ENCODE measurements around the gene TULP3. TPM values are rescaled to one million over a fixed set of nuclear protein-coding genes. Genes with fewer than 3 reads are reported as not detected.
A peak's percentile ranks its signal among the peaks of the same experiment; 100 is the strongest.

TULP3 gene
- total and polyA plus RNA-seq, 7 donors = 3.9 to 9.1 (median 7.1) TPM

- Histone ChIP-seq H3K9me3 (no peaks in the 10 kb centered on the region), H3K4me3 (peak within 1 kb of the TSS; percentile 76), H3K4me1 (peaks cover 17% of the 10 kb centered on the region), H3K36me3 (ENCODE audit: insufficient read depth in 1 of 2, low read depth in 1 of 2) (peaks cover 0 to 6% of the 10 kb centered on the region in 2 donors), H3K27me3 (ENCODE audit: insufficient read depth in 3 of 3, low read length in 2 of 3) (no peaks in the 10 kb centered on the region), H3K27ac (peak within 1 kb of the TSS; percentile 85)
- 0 to 2% methylated on average over 16 to 37 of the region's 50 CpGs; no CpG with 5 or more reads in 1 of the 3 donors for WGBS, 3 donors
- no peak for TF ChIP-seq CTCF (IDR thresholded peaks at IDR 0.05)
- ATAC-seq (peak; percentile 29 to 48 (median 32)), DNase-seq (peak; percentile 73 to 80)
- intact Hi-C loops (cut with DNase I) = loop anchor here in 1 of 2 donors (2.0 kb wide), 1 partner anchor 74 kb away; no protein-coding TSS in a partner anchor
Observed at GRCh38 chr12:2959192-2959504, 68.5 kb downstream of the TULP3 start, which contains the start of gene TEAD4. TEAD4 (plus strand) TSS chr12:2959397.

DNA sequence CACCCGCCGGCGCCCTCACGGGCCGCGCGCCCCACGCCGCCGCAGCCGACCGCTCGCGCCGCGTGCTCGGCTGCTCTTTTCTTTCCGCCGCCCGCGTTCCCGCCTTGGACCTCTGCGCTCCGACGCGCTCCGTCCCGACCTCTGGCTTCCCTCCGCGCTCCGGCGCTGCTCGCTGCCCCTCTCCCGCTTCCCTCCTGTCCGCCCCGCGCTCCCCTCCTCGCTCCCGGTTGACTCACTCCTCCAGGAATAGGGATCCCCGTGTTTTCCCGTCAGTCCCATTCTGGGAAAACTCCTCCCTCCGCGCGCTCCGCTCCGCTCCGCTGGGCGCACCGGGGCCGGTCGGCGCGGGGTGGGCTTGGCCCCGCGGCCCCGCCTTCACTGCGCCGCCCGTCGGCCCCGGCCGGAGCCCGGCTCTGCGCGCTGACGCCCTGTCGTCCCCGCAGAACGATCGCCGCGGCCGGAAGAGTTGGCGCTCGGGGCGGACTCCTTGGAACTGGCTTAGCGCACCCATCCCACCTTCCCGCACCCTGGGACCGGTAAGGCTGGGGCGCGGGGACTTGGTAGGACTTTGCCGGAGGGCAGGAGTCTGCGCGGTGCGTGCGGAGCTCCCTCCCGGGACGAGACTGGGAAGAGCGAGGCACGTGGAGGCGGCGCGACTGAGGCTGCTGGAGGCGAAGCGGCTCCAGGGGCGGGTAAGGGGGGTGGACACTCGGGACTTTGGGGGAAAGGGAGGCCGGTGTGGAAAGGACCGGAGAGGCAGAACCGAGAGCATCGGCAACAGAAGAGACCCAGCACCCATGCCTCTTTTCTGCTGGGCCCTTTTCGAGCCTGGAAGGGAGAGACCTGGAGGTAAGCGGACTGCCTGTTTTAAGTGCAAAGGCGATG lies 69.1 kb downstream of the TULP3 start:
- Histone ChIP-seq H3K9me3 (no peaks in the 10 kb centered on the region), H3K27me3 (ENCODE audit: insufficient read depth in 3 of 3, low read length in 2 of 3) (no peaks in the 10 kb centered on the region), H3K4me3 (peak overlapping the region; percentile 76), H3K27ac (peak overlapping the region; percentile 85), H3K36me3 (ENCODE audit: insufficient read depth in 1 of 2, low read depth in 1 of 2) (peaks cover 0 to 6% of the 10 kb centered on the region in 2 donors), H3K4me1 (peaks cover 23% of the 10 kb centered on the region)
- intact Hi-C loops (cut with DNase I) = loop anchor here (2.0 to 5.0 kb wide), 2 partner anchors 38 to 73 kb away; no protein-coding TSS in a partner anchor
- peak; percentile 9 for TF ChIP-seq CTCF (IDR thresholded peaks at IDR 0.05)
- WGBS, 3 donors = 1 to 2% (median 2%) methylated on average over 70 to 104 of the region's 104 CpGs
- peak; percentile 61 to 70 (median 68) for ATAC-seq
- peak; percentile 76 to 80 for DNase-seq

GRCh38 chr12:2960390-2960956 lies 69.8 kb downstream of the TULP3 start:
- Histone ChIP-seq H3K36me3 (ENCODE audit: insufficient read depth in 1 of 2, low read depth in 1 of 2) (peaks cover 0 to 7% of the 10 kb centered on the region in 2 donors), H3K9me3 (no peaks in the 10 kb centered on the region), H3K27me3 (ENCODE audit: insufficient read depth in 3 of 3, low read length in 2 of 3) (no peaks in the 10 kb centered on the region), H3K4me1 (peaks cover 29% of the 10 kb centered on the region), H3K4me3 (peak overlapping the region; percentile 76), H3K27ac (peak overlapping the region; percentile 85)
- intact Hi-C loops (cut with DNase I) = loop anchor here in 1 of 2 donors (5.0 kb wide), 1 partner anchor 37 kb away; no protein-coding TSS in a partner anchor
- peak in 3 of 4 donors; percentile 9 to 42 (median 18) for ATAC-seq
- TF ChIP-seq CTCF (IDR thresholded peaks at IDR 0.05) = no peak
- 11 to 17% (median 16%) methylated on average over 18 of the region's 18 CpGs for WGBS, 3 donors
- no peak for DNase-seq

DNA sequence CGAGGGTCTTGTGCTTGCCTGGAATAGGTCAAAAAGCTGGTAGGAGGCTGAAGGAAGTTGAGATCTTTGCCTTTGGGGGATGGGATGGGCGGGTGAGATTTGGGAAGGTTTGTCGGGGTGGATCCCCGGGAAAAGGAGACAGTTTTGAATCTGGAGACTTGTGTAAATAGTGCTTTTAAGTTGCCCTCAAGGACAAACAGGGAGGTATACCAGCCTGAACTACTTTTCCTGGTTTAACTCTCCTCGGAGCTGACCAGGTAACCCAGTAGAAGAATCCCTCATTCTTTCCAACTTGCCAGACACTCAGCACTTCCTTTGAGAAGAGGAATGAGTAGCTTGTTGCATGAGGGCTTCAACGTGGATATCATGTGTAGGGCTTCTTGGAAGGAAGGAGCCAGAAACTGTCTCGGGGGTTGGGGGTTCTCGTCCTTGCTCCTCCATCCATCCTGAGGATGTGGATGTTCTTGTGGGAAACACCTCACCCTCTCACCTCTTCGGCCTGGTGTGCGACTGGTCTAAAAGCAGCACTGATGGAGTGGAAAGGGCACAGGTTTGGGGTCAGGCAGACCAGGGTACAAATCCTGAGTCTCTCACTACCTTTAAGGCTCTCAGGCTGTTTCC lies 70.4 kb downstream of the TULP3 start:
- no peaks in the 10 kb centered on the region for H3K9me3 ChIP-seq
- H3K27ac ChIP-seq = peak overlapping the region; percentile 85
- H3K36me3 ChIP-seq (ENCODE audit: insufficient read depth in 1 of 2, low read depth in 1 of 2) = peaks cover 0 to 11% of the 10 kb centered on the region in 2 donors
- intact Hi-C loops (cut with DNase I) = loop anchor here in 1 of 2 donors (5.0 kb wide), 1 partner anchor 36 kb away; no protein-coding TSS in a partner anchor
- no peaks in the 10 kb centered on the region for H3K27me3 ChIP-seq (ENCODE audit: insufficient read depth in 3 of 3, low read length in 2 of 3)
- H3K4me3 ChIP-seq = peak overlapping the region; percentile 76
- no peak for TF ChIP-seq CTCF (IDR thresholded peaks at IDR 0.05)
- peaks cover 34% of the 10 kb centered on the region for H3K4me1 ChIP-seq
- DNase-seq (no peak), ATAC-seq (no peak)
- WGBS, 3 donors = 32 to 55% (median 36%) methylated on average over 10 of the region's 10 CpGs
